Measurements from ENCODE around the gene PLB1. TPM values are rescaled to one million over a fixed set of nuclear protein-coding genes. Genes with fewer than 3 reads are reported as not detected.
A peak's percentile ranks its signal among the peaks of the same experiment; 100 is the strongest.

PLB1 gene
- total RNA-seq, 2 experiments from 2014 or later: not detected

- Histone ChIP-seq H3K36me3 (ENCODE audit: insufficient read depth, low read length) (no peaks in the 10 kb centered on the region), H2AFZ (ENCODE audit: low read length) (no peak overlapping the region), H4K20me1 (ENCODE audit: insufficient read depth, low read length) (no peaks in the 10 kb centered on the region), H3K27ac (ENCODE audit: low read depth, low read length, poor library complexity, severe bottlenecking) (no peak overlapping the region), H3K4me1 (ENCODE audit: insufficient read depth, low read length, poor library complexity, severe bottlenecking) (no peaks in the 10 kb centered on the region), H3K9me3 (ENCODE audit: low read length) (no peaks in the 10 kb centered on the region), H3K4me2 (ENCODE audit: low read length) (no peak overlapping the region), H3K4me3 (ENCODE audit: low read depth, low read length, poor library complexity, severe bottlenecking) (no peak overlapping the region), H3K9me2 (ENCODE audit: insufficient read depth, low read length) (no peaks in the 10 kb centered on the region), H3K79me2 (ENCODE audit: insufficient read depth, low read depth, low read length) (no peaks in the 10 kb centered on the region)
- TF ChIP-seq CTCF (conservative IDR thresholded peaks at IDR 0.05; ENCODE audit: low read length) (no peak), EZH2phosphoT487 (IDR thresholded peaks at IDR 0.05; ENCODE audit: borderline replicate concordance, low read depth, low read length) (no peak)
- CTCF ChIA-PET (ENCODE audit: unreplicated experiment): no interaction called here
- BruUV-seq (replicated peaks): no TSS peak
- peak; percentile 3 for DNase-seq (ENCODE audit: low spot score)
- intact Hi-C loops (cut with micrococcal nuclease; ENCODE audit: unreplicated experiment): no loop called here
- POLR2A ChIA-PET: no interaction called here
Observed at GRCh38 chr2:28681158-28681571, 185.3 kb downstream of the PLB1 start.

DNA sequence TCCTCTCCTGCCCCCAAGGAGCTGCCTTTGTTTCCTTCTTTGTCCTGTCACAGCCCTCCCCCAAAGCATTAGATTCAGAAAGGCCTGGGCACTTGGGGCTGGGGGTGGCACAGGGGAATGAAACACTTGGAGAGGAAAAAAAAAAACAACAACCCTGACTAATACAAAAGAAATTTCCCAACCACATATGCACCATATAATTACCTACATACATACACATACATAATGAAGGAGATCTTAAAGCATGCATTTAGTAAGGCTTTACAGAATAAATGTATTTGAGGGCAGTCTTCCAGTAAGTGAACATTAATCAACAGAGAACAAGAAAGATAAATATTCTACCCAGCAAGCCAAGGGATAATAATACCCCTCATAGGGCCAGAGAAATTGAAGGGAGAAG lies 185.7 kb downstream of the PLB1 start:
- TF ChIP-seq CTCF (conservative IDR thresholded peaks at IDR 0.05; ENCODE audit: low read length): no peak
- no peak for TF ChIP-seq EZH2phosphoT487 (IDR thresholded peaks at IDR 0.05; ENCODE audit: borderline replicate concordance, low read depth, low read length)
- Histone ChIP-seq H3K9me3 (ENCODE audit: low read length) (no peaks in the 10 kb centered on the region), H3K4me3 (ENCODE audit: low read depth, low read length, poor library complexity, severe bottlenecking) (no peak overlapping the region), H3K27ac (ENCODE audit: low read depth, low read length, poor library complexity, severe bottlenecking) (no peak overlapping the region), H4K20me1 (ENCODE audit: insufficient read depth, low read length) (no peaks in the 10 kb centered on the region), H3K4me1 (ENCODE audit: insufficient read depth, low read length, poor library complexity, severe bottlenecking) (no peaks in the 10 kb centered on the region), H3K36me3 (ENCODE audit: insufficient read depth, low read length) (no peaks in the 10 kb centered on the region), H3K4me2 (ENCODE audit: low read length) (no peak overlapping the region), H3K9me2 (ENCODE audit: insufficient read depth, low read length) (no peaks in the 10 kb centered on the region), H3K79me2 (ENCODE audit: insufficient read depth, low read depth, low read length) (no peaks in the 10 kb centered on the region), H2AFZ (ENCODE audit: low read length) (no peak overlapping the region)
- no TSS peak for BruUV-seq (replicated peaks)
- ChIA-PET POLR2A (no interaction called here), CTCF (ENCODE audit: unreplicated experiment) (no interaction called here)
- no peak for DNase-seq (ENCODE audit: low spot score)
- intact Hi-C loops (cut with micrococcal nuclease; ENCODE audit: unreplicated experiment): no loop called here

DNA sequence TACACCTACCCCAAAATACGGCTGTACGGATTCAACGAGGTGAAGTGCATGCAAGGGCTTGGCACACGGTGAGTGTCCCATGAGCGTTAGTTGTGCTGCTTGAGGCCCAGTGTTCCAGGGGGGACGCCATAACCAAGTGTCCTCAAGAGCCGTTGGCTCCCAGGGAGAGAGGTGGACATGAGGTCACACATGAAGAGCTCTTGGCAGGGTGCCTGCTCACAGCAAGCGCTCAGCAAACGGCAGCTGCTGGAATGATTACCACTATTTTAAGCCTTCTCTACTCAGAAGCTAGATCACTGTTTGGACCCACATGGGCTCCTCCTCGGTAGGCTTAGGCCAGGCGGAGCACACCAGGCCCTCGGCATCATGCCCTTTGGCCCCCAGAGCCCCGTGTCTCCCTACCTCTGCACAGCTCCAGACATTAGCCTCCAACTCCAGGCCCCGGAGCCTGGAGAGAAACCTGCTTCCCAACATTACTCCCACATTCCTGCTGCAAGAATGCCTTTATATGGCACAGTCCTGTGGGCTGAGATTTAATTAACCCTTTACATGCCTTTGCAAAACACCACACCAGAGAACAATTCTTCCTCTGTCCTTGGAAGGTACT lies 187.3 kb downstream of the PLB1 start:
- DNase-seq (ENCODE audit: low spot score): no peak
- no peaks in the 10 kb centered on the region for H3K36me3 ChIP-seq (ENCODE audit: insufficient read depth, low read length)
- H2AFZ ChIP-seq (ENCODE audit: low read length): no peak overlapping the region
- no peak overlapping the region for H3K4me3 ChIP-seq (ENCODE audit: low read depth, low read length, poor library complexity, severe bottlenecking)
- no peaks in the 10 kb centered on the region for H4K20me1 ChIP-seq (ENCODE audit: insufficient read depth, low read length)
- H3K9me2 ChIP-seq (ENCODE audit: insufficient read depth, low read length): no peaks in the 10 kb centered on the region
- no peaks in the 10 kb centered on the region for H3K4me1 ChIP-seq (ENCODE audit: insufficient read depth, low read length, poor library complexity, severe bottlenecking)
- POLR2A ChIA-PET: interaction anchor here (0.6 kb wide), 1 partner anchor 64 kb away, joined by 3 read pairs; no protein-coding TSS in a partner anchor
- CTCF ChIA-PET (ENCODE audit: unreplicated experiment): no interaction called here
- no peak for TF ChIP-seq EZH2phosphoT487 (IDR thresholded peaks at IDR 0.05; ENCODE audit: borderline replicate concordance, low read depth, low read length)
- no peak overlapping the region for H3K27ac ChIP-seq (ENCODE audit: low read depth, low read length, poor library complexity, severe bottlenecking)
- no peaks in the 10 kb centered on the region for H3K9me3 ChIP-seq (ENCODE audit: low read length)
- intact Hi-C loops (cut with micrococcal nuclease; ENCODE audit: unreplicated experiment): no loop called here
- no peak overlapping the region for H3K4me2 ChIP-seq (ENCODE audit: low read length)
- no TSS peak for BruUV-seq (replicated peaks)
- no peaks in the 10 kb centered on the region for H3K79me2 ChIP-seq (ENCODE audit: insufficient read depth, low read depth, low read length)
